ENCODE measurements around the gene ABHD15.

GRCh38 chr17:29583324-29584248 is 16.7 kb upstream of the ABHD15 start:
- TF ChIP-seq, protein P1, sequence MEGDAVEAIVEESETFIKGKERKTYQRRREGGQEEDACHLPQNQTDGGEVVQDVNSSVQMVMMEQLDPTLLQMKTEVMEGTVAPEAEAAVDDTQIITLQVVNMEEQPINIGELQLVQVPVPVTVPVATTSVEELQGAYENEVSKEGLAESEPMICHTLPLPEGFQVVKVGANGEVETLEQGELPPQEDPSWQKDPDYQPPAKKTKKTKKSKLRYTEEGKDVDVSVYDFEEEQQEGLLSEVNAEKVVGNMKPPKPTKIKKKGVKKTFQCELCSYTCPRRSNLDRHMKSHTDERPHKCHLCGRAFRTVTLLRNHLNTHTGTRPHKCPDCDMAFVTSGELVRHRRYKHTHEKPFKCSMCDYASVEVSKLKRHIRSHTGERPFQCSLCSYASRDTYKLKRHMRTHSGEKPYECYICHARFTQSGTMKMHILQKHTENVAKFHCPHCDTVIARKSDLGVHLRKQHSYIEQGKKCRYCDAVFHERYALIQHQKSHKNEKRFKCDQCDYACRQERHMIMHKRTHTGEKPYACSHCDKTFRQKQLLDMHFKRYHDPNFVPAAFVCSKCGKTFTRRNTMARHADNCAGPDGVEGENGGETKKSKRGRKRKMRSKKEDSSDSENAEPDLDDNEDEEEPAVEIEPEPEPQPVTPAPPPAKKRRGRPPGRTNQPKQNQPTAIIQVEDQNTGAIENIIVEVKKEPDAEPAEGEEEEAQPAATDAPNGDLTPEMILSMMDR (IDR thresholded peaks at IDR 0.05), result no peak
- no peak for TF ChIP-seq POLR2A (IDR thresholded peaks at IDR 0.05)

Measured in right lobe of liver (tissue), 4 donors.